Hematopoietic multipotent progenitor cell treated with erythropoietin and hydrocortisone succinate and interleukin-3 and kit ligand, for 4 days (in vitro differentiated cells): ENCODE results near the gene ARHGAP15.

ENCODE experiments used
- DNase-seq: peaks from one replicate; pipeline ENCODE4 v3.0.0-alpha.2; 2015

ARHGAP15 gene

DNA sequence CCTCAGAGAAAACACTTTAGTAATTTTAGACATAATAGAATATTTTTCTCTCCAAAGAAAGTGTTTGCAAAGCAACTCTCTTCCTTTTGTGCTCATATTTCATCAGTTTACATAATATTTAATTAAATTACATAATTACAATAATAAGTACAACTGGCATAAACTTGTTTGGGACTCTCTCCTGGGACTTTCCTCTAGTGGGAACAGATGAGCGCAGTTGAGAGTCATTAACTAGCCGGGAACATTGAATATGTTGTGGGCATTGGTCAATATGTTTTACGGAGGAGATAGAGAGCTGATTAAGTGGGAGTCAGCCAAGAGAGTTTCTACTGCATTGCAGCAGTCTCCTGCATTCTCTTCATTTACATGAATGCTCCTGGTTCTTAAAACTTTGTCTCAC is 607.7 kb downstream of the ARHGAP15 start:
- DNase-seq: no peak

- DNase-seq: no peak
These were observed 611.2 kb downstream of the ARHGAP15 start for GRCh38 chr2:143740431-143740830.

DNA sequence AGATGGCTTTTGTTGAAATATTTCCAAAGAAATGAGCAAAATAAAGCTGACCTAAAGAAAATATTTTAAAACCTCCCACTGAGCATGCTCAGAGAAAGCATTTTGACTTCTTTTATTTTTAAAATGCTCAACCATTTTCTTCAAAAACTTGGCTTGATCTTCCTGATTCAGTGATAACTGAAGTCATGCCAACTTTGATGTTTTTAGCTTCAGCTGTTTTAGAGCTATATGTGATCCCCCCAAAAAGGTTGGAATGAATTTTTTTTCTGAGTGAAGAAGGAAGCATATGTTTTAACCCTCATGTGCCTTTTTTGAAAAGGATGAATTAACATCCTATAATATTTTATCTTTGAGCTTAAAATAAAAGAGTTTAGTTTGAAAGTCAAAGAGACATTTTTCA is 612.0 kb downstream of the ARHGAP15 start:
- no peak for DNase-seq

- DNase-seq: no peak
These were observed 613.4 kb downstream of the ARHGAP15 start for GRCh38 chr2:143742581-143742980.

GRCh38 chr2:143744114-143744513 is 614.9 kb downstream of the ARHGAP15 start:
- no peak for DNase-seq

DNA sequence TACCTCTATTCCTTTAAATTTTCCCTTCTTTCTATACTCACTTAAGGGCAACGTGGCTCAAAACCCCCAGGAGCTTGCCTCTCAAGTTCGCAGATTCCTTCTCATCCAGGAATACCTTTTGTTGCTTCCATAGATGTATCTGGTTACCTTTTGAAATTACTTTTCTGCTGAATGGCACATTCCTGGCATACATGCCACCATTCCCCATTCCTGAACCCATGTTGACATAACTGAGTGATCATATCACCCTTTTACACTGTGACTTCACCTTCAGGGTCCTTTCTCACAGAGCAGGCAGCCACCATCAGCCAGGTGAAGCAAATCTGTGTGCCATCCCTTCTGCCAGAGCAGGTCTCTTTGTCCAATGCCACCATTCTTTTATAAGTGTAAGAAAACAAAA is 615.8 kb downstream of the ARHGAP15 start:
- no peak for DNase-seq

DNA sequence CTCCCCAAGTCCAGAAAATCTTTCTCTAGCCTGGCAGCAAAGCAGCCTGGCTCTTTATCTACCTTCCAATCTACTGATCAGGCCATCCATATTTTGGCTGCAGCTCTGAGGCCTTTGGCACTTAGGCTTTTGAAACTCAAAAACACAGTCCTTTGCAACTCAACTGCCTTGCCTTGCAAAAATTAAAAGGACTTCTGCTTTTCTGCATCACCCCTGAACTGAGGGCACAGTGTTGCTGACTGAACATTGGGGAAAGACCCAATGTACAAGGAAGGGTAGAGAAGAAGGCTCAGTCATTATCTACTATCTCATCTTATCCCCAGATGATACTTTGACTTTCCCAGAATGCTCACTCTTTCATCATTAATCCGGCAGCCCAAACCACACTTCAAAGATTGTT is 625.5 kb downstream of the ARHGAP15 start:
- peak; percentile 17 for DNase-seq

- DNase-seq: no peak
These were observed 629.6 kb downstream of the ARHGAP15 start for GRCh38 chr2:143758629-143759330.

DNA sequence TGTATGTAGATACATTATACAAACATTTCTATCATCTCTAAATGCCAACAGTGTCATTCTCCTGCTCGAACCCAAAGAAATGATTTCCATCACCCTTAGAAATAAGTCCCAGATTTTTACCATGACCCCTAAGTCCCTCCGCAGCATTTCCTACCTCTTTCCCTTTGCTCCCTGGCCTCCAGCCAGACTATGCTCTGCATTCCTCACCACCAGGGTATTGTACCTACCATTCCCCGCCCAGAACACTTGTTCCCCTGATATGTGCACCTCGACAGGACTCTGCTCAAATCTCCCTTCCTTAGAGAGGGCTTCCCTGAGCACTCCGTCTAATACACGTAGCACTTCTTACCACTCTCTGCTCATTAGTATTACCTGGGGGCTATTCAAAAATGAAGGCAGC is 630.2 kb downstream of the ARHGAP15 start:
- DNase-seq: no peak

GRCh38 chr2:143762176-143762928 is 633.1 kb downstream of the ARHGAP15 start:
- DNase-seq: no peak

- DNase-seq: no peak
These were observed 635.0 kb downstream of the ARHGAP15 start for GRCh38 chr2:143764261-143764660.

DNA sequence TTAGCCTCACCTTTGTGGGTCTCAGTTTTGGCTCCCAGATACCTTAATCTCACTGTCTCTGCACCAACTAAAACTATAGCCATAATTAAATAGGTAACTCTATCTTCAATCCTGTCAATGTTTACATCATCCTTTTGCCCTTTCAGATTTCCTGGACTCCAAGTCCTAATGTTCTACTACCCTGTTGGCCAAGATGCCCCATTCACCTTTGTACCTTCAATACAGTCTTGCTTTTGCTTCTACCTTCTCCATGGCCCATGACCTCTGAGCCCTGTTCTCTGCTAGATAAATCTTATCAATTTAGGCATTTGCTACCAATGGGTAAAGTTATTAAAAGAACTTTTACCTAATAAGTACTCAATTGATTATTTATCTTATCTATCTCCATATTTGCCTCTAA is 635.5 kb downstream of the ARHGAP15 start:
- DNase-seq: no peak

DNA sequence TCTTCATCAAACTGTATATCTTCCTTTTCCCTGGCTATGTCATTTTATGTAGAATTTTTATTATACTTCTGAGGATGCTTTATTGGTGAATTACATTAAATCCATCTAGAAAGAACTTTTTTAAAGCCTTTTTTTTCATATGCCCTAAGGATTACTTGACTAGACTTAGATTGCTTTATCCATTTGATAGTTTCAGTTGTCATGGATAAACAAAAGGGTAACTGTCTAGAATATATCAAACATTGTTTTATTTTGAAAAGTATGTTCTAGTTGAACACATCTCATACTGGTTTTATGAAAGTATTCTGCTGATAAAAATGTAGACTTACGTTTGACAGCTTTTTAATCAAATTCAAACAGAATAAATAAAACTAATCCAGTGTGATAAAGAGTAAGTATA is 639.8 kb downstream of the ARHGAP15 start:
- no peak for DNase-seq

GRCh38 chr2:143771939-143772338 is 642.7 kb downstream of the ARHGAP15 start:
- no peak for DNase-seq

DNA sequence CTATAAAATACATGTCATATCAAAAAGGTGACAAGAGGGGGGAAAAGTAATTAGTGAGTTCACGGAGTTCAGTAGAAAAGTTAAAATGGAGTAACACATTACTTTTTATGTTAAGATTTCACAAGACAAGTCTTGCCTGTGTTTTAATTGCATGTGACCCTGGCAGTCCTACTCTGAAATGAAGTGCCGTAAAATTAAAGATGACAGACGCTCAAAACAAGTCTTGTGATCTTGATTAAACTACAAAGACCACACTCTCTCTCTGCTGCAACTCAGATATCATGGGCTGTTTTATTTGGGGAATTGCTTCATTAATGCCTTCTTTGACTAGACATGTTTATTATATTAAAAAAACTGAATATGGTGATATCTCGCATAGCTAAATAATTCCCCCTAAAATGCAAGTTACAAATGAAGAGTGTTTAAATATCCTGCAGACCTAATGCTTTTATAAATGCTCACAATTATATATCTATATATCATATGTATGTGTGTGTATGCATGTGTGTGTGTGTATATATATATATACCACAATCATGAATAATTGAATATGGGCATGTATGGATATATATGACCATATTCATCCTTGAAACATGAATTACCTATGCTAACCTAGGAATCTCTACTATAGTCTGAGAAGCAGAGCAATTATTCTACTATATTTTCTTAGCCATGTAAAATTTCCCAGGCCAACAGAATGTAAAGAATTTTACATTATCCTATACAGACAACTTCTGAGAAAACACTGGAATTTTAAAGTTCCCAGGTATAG is 647.5 kb downstream of the ARHGAP15 start:
- no peak for DNase-seq

DNA sequence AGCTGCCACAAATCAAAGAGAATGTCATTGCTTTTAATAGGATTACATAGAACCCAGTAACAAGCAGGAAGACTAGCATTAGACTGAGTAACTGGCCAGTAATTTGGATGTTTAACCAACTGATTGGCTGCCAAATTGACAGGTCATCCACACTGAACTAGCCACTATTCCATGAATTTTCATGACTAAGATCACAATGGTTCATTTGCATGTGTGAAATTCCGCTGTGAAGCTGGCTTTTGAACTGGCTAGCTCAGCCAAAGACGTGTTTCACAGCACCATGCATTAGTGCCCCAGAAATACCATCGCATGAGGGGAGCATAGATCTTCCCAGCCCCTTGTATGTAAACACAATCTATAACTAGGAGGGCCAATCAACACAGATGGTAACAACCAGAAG is 649.8 kb downstream of the ARHGAP15 start:
- no peak for DNase-seq

DNA sequence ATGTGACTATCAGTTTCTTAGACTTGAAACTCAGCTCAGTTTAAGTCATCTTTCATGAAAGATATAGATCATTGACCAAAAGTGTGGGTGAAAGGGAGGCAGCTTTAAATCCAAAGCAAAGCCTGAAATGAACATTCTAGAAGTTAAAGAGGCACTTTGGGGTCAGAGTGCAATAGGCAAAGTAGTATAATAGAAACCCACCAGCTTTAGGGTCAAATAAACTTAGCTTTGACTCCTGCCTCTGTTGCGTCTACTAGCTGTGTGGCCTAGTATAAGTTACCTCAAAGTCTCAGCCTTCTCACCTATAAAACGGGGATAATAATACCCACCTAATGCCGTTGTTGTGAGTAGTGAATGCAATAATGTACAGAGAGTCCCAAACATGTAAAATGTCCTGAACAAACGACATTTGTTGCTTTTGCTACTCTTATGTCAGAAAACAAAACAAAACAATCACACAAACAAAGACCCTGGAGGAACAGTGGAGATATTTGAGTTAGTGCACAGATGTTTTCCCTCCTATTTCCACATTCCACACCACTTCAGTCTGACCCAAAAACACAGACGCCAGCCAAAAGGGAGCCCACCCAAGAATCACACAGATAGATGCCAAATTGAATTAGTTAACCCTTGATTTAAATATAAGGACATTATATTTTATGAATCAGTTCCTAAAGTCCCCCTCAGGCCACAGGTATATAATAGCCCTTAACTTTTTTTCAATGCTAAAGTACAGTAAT is 657.0 kb downstream of the ARHGAP15 start:
- DNase-seq: no peak

DNA sequence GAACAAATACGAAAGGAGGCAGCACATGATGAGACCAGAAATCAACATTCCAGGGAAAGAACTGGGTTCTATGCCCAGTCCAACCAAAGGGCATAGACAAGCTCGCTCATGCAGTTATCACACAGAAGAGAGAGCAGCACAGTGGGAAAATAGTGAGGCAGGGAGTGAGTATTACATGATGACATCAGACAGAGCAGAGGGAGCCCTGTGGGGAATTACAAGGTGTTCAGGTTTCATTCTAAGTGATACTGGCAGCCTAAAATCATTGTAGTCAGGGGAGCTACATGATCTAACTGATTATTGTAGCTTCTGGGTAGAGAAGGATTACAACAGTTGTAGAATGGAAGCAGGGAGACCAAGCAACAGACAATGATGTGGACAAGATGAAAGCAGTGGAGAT is 658.5 kb downstream of the ARHGAP15 start:
- no peak for DNase-seq

DNA sequence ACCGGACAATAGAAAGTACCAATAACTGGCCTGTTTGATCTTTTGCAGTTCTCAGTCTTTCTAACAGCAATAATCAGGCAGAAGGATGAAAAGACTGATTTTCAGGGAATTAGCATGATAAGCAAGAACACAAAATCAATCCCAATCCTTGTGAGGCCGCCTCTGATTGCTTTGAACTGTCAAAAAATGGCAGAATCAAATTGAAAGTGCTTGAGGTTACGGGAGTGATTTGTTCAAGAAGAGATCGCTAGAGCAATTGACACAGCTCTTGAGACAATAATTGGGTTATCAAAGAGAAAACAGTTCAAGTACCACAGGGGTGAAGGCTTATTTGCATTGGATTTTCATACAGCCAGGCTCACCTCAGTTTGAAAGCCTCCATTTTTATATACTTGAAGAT is 663.4 kb downstream of the ARHGAP15 start:
- no peak for DNase-seq

DNA sequence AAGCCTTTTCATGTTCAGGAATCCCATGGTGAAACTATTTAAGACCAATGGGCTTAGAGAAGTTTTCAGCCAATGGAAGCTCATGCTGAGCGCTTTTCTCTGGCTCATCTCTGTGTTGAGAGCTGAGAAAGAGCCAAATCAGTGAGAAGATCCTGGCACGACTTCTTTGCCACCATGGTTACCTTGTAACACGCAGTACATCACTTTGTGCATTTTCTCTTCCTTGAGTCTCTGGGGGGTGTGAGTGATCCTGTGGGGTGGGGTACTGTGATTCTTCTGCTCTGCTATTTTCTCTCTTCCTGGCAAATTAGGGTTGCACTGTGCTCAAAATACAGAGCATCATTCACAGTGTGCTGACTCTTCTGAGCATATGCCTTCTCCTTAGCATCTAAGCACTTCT is 664.2 kb downstream of the ARHGAP15 start:
- DNase-seq: no peak

GRCh38 chr2:143796051-143796450 is 666.8 kb downstream of the ARHGAP15 start:
- no peak for DNase-seq

DNA sequence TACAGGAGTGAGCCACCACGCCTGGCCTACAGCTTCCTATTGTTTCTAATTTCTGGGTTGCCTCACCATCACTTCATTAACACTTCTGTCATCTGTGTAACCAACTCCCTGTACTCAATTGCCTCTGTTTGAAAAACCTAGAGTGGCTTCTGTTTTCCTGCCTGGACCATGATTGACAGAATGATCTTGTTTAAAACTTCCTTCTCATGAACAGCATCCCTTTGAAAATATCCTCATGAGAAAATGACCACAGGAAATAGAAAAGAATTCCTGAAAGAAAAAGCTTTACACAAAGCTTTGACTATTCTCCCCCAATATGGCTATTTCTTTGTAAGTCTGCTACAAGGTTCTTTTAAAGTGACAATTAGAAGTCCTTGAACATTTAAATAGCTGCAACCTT is 672.3 kb downstream of the ARHGAP15 start:
- no peak for DNase-seq

DNA sequence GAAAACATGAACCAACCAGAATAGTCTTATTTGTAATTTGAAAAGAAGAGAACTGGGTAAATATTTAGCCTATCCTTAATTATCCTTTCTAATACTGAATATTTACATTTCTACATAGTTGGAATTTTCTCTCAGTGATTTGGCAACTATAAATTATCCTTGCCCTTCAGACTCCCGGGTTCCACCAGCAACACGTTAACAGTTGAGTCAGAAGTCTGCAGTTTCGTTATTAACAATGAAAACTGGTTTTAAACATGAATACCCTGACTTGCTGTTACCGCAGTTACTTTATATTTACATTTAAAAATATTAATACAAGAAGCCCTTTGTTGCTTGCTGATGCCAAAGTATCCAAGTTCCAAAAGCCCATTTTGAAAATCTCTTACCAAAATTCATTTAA is 673.0 kb downstream of the ARHGAP15 start:
- DNase-seq: no peak
